Measurements from ENCODE around the gene TRAF5.

- TF ChIP-seq CTCF (conservative IDR thresholded peaks at IDR 0.05) (no peak), EZH2 (IDR thresholded peaks at IDR 0.05; ENCODE audit: low read depth) (no peak)
These were observed 52.2 kb downstream of the TRAF5 start for GRCh38 chr1:211378844-211379243.
